Activated T-cell treated with anti-CD3 and anti-CD28 coated beads, Interleukin-2, amount 50 U/mL, for 1 hour (primary cell): ENCODE results near the gene DDX49.
"Not testable (repeated sequence)": the region's sequence is repeated elsewhere in the genome, so short reads cannot be mapped to it uniquely, and the experiment has no call there.

Source experiments
- DNase-seq: peaks from one replicate; pipeline ENCODE4 v3.0.0-alpha.2; 2020

The DDX49 gene

DNA sequence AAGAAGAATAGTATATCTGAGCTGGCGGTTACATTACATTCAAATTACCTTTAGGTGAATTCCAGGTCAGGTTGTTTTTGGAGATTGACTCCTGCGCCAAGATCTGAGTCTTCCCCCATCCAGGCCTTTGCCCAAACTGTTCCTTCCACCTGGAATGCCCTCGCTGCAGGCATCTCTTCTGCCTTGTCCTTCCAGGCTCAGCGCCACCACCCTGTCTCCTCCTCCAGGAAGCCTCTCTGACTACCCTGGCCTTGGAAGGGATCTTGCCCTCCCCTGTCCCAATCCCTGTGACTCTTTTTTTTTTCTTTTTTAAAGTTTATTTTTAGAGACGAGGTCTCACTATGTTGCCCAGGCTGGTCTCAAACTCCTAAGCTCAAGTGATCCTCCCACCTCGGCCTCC lies 23.2 kb downstream of the DDX49 start:
- no peak for DNase-seq

DNA sequence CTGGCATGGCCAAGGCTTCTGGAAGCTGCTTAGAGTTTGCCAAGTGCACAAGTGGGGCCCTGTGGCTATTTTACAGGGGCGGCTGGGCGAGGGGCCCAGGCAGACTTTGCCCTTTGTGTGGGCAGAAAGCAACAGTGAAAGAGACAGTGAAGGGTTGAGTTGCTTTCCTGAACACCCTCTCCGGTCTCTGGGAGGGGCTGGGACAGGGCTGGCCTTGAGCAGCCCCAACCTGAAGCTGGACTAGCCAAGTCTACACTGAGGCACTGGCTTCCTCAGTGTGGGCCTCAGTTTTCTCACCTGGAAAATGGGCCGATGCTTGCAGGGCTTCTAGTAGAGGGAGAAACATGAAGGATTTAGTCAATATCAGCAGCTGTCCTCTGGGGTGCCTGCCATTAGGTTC lies 23.9 kb downstream of the DDX49 start:
- DNase-seq: no peak

DNA sequence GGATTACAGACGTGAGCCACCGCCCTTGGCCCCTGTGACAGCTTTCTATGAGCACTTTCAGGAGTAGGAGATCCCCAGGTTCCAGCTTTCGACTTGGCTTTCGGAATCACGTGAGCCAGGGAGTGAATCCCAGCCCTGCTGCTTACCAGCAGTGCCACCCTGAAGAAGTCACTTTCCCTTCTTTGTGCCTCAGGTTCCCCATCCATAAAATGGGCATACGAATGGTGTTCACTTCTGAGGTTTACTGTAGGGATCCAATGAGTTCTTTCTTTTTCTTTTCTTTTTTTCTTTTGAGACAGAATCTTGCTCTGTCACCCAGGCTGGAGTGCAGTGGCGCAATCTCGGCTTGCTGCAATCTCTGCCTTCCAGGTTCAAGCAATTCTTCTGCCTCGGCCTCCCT lies 25.8 kb downstream of the DDX49 start:
- DNase-seq: no peak

DNA sequence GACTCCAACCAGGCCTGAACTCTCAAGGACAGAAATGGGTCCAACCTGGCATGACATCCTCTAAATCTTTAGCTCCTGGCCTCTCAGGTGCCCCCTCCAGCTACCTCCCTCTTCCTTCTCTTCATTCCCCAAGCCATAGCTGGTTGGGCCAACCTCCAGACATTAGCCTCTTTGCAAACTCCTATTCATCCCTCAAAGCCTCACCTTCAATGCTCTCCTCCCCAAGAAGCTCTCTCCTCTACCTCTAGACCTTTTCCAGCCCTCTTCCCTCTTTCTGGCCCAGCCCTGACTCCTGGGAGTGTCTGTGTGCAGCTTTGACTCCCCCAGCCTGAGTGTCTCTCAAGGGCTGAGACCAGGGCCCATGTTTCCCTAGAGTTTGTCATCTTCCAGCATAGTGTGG lies 26.8 kb downstream of the DDX49 start:
- DNase-seq: no peak

DNA sequence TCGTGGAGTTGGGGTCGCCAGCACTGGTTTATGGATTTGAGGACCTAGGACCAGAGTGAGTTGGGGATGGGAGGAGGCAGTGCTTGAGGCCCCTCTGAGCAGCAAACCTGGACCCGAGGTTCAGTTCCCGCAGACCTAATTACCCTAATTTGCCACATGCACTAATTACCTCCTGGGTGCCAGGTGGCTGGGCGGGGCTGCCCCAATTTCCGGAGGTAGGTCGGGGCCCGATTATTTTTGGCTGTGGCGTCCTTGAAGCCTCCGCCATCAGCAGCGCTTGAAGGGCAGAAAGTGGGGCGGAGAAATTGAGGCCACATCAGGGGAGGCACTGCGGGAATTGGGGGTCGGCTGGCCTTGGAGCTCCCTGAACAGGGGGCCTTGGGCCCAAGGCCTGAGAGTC lies 27.4 kb downstream of the DDX49 start:
- no peak for DNase-seq

DNA sequence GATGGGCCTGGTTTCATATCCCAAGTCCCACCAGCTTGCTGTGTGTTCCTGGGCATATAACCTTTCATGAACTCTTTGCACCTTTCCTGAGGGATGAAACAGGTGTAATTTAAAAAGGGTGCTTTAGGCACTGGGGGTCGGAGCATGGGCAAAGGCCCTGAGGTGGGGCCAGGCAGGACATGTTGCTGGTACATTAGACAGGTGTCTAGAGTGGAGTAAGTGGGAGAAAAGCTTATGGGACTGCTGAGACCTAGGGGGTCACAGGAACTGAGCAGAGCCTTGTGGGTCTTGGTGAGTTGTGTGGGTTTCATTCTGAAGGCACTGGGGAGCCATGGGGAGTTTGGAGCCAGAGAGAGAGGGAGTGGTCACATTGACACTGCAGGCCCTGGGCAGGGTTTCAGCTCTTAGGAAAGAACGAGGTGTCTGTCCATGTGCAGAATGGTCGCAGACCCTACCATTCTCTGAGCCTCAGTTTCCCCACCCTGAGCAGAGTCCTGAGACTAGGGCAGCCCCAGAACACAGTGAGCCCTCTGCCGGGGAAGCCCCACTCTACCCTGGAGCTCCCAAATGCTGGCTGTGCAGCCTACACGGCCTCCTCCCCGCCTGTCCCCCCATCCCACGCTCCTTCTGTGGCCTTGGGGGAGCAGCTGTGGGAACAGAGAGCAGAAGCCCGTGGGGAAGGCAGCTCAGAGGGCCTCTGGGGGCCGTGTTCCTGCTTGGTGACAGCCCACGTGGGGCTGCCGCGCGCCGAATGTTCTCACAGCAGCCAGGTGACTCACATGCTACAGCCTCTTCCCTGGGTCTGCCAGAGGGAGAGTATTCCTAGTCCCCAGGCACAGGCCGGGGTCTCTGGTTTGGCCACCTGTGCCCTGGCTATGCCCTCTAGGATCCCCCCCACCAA lies 28.8 kb downstream of the DDX49 start:
- DNase-seq: no peak

DNA sequence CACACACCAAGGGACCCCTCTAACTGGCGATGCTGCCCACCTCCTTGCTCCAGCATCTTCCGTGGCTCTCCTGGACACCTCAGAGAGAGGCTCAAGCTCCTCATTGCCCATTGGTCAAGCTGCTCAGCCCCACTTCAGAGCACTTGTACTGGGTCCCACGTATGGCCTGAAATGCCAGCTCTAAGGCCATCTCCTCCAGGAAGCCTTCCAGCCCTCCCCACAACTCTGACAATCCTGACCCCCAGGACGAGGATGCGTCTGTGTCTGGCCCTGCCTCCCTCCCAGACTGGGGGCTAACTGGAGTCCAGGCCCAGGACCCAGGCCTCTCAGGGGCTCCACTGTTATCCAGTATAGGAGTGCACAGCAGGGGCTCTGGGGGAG lies 29.5 kb downstream of the DDX49 start:
- no peak for DNase-seq

DNA sequence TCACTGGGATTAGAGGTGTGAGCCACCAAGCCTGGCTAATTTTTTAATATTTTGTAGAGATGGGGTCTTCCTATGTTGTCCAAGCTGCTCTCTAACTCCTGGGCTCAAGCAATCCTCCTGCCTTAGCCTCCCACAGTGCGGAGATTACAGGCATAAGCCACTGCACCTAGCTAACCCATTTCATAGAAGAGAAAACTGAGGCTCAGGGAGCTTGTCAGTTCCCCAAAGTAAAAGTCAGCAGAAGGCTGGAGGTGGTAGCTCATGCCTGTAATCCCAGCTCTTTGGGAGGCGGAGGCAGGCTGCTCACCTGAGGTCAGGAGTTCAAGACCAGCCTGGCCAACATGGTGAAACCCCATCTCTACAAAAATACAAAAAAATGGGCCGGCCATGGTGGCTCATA lies 30.3 kb downstream of the DDX49 start:
- no peak for DNase-seq

DNA sequence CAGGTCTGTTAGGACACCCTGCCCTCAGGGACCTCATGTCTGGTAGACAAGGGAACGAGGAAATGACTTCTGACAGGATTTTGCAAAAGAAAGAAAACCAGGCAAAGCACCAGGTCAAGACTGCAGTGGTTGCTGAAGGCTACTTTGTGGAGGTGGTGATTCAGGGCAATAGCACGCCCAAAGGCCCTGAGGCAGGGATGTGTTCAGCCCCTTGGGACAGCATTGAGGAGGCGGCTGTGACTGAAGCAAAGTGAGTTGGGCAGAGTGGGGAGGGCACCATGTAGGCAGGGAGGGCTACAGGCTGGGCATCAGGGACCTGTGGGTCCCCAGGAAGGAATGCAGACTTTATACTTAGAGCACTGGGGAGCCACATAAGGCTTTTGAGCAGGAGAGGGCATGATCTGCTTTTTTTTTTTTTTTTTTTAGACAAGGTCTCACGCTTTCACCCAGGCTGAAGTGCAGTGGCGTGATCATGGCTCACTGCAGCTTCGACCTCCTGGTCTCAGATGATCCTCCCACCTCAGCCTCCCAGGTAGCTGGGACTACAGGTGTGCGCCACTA lies 32.3 kb downstream of the DDX49 start:
- no peak for DNase-seq

DNA sequence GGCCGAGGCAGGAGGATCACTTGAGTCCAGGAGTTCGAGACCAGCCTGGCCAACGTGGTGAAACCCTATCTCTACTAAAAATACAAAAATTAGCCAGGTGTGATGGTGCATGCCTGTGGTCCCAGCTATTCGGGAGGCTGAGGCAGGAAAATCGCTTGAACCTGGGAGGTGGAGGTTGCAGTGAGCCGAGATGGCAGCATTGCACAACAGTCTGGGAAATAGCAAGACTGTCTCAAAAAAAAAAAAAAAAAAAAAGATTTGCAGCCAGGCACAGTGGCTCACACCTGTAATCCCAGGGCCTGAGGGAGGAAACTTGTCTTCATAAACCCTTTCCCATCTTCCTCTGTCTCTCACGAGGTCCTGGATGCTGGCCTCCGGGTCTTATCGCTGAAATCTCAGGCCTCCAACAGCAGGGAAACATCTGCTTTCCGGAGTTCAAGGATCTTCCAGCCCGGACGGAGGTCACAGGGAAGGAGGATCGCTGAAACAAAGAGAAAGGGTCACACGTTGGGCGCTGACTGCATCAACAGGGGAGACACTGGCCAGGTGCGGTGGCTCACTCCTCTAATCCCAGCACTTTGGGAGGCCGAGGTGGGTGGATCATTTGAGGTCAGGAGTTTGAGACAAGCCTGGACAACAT lies 33.0 kb downstream of the DDX49 start:
- DNase-seq: not testable (repeated sequence)

DNA sequence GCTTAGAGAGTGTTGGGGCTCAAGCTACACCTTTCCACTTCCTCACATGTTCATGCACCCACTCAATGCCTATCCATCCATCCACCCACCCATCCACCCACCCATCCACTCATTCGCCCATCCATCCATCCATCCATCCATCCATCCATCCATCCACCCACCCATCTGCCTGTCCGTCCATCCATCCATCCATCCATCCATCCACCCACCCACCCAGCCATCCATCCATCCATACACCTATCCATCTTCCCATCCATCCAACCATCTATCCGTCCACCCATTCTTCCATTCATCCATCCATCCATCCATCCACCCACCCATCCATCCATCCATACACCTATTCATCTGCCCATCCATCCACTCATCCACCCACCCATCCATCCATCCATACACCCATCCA lies 34.6 kb downstream of the DDX49 start:
- DNase-seq: no peak

DNA sequence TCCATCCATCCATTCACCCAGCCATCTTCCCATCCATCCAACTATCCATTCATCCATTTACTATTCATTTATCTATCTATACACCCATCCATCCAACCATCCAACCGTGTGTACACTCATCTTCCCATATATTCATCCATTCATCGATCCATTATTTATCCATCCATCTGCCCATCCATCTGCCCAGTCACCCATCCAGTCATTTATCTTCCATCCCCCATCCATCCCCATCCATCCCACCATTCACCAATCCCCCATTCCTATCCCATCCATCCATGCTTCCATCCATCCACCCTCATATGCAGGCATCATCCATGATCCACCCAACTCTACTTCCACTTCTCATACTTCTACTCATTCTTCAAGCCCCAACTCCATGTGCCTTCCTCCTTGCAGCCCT lies 35.5 kb downstream of the DDX49 start:
- no peak for DNase-seq

DNA sequence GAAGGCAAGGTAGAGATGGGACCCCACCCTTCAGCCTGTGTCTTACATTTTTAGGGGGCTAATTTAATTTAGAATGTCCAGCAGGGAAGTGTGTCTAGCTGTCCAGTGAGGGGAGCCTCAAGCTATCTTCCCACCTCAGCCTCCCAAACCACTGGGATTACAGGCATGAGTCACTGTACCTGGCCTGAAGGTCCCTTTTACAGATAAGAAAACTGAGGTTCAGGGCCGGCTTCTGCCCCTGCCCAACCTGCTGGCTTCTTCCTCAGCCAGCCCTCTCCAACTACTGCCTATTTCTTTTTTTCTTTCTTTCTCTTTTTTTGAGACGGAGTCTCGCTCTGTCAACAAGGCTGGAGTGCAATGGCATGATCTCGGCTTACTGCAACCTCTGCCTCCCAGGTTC lies 40.9 kb downstream of the DDX49 start:
- no peak for DNase-seq

DNA sequence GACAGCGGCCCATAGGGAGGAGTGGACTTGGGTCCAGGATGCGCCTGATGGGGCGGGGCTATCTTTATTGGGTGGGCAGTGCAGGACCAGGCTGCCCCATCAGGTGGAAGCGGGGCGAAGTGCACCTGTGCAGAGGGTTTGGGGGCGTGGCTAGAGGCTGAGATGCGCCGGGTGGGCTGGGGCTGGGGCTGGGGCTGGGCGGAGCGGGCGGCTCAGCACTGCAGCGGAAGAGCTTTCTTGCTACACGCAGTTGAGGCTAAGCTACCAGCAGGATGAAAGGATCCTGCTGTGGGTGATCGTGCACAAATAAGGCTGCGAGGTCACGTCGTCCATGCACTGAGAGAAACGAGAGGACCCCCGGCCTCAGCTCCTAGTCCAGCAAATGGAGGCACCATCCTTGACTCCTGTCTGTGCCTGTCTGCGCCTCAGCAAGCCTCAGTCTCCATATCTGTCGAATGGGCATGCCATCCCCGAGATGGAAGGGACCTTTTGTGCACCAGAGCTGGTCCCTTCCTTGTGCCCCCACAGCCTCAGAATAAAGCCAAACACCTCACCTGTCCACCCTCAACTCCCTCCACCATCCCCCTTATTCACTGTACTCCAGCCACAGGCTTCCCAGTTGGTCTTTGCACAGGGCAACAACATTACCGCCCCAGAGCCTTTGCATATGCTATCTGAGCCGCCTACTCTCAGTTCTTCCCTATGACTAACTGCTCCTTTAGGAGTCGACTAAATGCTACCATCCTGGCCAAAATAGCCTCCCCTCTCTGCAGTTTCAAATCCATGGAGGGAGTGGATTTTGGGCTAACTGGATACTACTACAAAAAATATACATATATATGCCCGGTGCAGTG lies 42.5 kb downstream of the DDX49 start:
- DNase-seq: no peak

DNA sequence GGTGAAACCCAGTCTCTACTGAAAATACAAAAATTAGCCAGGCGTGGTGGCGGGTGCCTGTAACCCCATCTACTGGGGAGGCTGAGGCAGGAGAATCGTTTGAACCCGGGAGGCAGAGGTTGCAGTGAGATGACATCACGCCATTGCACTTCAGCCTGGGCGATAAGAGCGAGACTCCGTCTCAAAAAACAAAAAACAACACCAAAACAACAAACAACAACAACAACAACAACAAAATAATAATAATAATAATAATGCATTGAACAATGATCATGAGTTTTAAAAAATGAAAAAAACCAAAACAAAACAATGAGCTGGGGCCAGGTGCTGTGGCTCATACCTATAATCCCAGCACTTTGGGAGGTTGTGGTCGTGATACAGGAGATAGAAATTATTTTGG lies 44.6 kb downstream of the DDX49 start:
- DNase-seq: no peak

DNA sequence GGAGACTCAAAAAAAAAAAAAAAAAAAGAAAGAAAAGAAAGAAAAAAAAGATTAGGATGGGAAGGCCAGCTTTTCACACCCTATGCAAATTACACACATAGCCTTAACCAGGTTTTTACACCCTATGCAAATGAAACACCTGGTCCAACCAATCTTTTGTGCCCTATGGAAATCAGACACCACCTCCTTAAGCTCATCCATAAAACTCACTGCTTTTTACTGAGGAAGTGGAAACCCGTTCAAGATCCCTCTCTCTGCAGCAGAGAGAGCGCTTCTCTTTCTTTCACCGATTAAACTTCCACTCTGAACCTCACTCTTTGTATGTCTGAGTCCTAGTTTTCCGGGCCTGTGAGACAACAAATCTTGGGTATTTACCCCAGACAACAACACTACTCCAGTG lies 46.8 kb downstream of the DDX49 start:
- no peak for DNase-seq

DNA sequence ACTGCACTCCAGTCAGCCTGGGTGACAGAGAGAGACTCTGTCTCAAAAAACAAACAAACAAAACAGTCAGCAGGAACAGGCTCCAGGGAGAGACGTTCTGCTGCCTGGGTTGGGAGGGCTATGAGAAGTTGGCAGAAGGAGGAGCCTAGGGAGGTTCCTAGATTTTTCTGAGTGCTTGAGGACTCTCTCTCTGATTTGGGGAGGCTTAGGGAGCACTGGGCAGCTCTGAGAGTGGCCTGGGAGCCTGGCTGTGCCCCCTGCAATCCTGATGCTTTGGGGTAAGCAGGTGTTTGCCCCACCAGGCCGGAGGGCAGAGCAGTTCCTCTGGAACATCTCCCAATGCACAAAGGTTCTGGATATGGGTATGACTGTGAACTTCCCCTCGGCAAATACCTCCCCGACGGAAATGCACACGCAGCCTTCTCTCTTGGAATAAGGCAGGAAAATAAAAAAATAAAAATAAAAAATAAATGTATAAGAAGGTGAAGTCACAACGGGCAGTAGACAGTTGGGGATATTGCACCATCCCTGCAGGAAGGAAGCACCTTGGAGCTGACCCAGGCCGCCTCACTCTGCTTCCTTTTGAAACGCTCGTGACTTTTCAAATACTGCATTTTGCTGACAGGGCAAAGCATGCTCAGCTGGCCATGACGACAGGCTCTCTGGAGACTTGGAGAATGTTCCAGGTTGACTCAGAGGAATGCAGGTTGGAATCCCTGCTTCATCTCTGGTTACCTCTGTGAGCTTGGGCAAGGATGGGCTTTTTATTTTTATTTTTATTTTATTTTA lies 48.0 kb downstream of the DDX49 start:
- DNase-seq: no peak

DNA sequence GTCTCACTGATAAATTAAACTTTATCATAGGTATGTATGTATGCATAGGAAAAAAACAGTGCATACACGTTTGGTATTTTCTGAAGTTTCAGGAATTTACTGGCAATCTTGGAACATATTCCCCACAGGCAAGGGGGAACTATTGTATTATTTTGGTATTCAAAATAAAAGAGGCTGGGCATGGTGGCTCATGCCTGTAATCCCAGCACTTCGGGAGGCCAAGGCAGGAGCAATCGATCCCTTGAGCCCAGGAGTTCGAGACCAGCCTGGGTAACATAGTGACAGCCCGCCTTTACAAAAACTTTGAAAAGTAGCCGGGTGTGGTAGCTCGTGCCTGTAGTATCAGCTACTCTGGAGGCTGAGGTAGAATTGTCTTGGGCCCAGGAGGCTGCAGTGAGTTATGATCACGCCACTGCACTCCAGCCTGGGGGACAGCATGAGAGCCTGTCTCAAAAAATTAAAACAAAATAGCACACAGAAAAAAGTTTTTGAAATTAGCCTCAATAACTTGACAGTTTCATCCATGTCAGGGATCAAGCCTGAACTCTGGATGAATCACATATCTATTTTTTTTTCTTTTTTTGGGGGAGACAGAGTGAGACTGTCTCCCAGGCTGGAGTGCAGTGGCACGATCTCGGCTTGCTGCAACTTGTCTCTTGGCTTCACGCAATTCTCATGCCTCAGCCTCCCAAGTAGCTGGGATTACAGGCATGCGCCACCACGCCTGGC lies 50.6 kb downstream of the DDX49 start:
- no peak for DNase-seq

DNA sequence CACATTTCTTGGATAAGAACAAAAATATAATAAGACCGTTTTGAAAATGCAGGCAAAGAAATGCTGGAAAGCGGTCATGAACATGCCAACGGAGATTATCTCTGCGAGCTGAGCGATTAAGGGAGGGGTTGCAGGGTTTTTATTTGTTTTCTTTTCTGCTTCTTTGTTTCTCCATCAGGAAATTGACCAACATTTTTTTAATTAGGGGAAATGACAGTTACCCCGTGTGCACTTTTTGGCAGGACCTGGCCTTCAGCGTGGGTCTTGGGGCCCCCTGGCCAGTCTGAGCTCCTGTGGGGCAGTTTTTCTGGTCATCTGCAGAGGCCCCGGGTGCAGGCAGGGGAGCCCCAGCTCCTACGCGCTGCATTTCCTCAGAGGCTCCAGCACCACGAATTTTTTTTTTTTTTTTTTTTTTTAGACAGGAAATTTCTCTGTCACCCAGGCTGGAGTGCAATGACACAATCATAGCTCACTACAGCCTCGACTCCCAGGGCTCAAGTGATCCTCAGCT lies 52.8 kb downstream of the DDX49 start:
- DNase-seq: no peak

DNA sequence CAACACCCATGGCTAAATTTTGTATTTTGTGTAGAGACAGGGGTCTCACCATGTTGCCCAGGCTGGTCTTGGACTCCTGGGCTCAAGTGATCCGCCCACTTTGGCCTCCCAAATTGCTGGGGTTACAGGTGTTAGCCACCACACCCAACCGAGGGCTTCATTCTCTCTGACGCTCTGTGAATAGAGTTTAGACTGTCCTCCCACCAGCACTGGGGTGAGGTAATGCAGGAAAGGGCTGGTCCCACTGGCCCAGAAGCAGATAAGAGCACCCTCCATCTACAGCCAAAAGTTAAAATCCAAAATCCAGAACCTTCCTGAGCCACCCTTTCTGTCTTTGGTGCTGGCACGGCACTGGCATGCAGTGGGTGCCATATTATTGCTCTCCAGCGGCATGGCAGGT lies 53.3 kb downstream of the DDX49 start:
- no peak for DNase-seq

DNA sequence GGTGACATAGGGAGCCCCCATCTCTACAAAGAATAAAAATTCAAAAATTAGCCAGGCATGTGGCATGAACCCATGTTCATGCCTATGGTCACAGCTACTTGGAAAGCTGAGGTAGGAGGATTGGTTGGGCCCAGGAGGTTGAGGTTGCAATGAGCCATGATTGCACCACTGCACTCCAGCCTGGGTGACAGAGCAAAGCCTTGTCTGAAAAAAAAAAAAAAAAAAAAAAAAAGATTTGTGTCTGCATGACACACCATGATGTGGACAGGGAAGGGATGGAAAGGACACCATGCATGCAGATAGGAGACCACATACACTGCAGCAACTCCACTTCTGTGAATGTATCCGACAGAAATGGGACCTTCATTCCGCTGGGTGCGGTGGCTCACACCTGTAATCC lies 55.5 kb downstream of the DDX49 start:
- no peak for DNase-seq

DNA sequence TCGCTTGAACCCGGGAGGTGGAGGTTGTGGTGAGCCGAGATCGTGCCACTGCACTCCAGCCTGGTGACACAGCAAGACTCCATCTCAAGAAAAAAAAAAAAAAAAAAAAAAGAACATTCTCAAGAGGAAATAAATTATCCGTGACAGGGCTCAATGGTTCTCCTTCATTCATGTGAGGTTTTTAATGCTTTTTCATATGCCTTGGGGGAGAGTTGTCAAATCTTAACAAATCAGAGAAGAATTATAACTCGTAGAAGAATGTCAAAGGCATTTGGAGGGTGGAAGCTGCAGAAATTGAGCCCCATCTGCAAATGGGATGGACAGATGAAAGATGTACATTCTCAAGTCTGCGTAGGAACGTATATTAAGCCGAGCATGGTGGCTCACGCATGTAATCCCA lies 56.4 kb downstream of the DDX49 start:
- no peak for DNase-seq
